ENCODE results near the gene POC1A. TPM values are rescaled to one million over a fixed set of nuclear protein-coding genes. Genes with fewer than 3 reads are reported as not detected.
A peak's percentile ranks its signal among the peaks of the same experiment; 100 is the strongest.

POC1A gene
- total and polyA plus RNA-seq, 10 of the 15 experiments (the other 5 are each of a cell fraction or from before 2014, with no cell fraction given) = 8.5 to 49.8 (median 23.5) TPM

DNA sequence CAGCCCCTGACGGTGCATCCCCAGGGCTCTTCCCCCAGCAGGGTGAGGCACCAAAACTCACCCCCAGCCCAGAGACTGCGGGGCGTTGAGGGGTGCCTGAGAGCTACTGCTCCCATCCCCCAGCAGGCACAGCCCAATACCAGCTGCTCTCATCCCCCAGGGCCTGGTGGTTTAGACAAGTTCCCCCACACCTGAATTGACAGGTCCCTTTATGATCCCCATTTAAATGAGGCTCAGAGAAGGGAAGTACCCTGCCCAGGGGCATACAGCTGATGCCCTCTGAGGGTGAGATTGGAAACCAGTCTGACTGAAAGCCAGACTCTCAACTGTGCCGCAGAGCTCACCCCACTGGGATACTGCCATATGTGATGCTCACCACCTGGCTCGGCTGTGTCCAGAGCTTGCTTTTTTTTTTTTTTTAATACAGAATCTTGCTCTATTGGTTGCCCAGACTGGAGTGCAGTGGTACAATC, 118.0 kb downstream of the POC1A start (continued):
- TF ChIP-seq, protein P1, sequence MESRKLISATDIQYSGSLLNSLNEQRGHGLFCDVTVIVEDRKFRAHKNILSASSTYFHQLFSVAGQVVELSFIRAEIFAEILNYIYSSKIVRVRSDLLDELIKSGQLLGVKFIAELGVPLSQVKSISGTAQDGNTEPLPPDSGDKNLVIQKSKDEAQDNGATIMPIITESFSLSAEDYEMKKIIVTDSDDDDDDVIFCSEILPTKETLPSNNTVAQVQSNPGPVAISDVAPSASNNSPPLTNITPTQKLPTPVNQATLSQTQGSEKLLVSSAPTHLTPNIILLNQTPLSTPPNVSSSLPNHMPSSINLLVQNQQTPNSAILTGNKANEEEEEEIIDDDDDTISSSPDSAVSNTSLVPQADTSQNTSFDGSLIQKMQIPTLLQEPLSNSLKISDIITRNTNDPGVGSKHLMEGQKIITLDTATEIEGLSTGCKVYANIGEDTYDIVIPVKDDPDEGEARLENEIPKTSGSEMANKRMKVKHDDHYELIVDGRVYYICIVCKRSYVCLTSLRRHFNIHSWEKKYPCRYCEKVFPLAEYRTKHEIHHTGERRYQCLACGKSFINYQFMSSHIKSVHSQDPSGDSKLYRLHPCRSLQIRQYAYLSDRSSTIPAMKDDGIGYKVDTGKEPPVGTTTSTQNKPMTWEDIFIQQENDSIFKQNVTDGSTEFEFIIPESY (IDR thresholded peaks at IDR 0.05) = no peak
- no peak for TF ChIP-seq CBFB (IDR thresholded peaks at IDR 0.05; ENCODE audit: low read depth)
- TF ChIP-seq, protein P2, sequence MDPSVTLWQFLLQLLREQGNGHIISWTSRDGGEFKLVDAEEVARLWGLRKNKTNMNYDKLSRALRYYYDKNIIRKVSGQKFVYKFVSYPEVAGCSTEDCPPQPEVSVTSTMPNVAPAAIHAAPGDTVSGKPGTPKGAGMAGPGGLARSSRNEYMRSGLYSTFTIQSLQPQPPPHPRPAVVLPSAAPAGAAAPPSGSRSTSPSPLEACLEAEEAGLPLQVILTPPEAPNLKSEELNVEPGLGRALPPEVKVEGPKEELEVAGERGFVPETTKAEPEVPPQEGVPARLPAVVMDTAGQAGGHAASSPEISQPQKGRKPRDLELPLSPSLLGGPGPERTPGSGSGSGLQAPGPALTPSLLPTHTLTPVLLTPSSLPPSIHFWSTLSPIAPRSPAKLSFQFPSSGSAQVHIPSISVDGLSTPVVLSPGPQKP (IDR thresholded peaks at IDR 0.05; ENCODE audit: low read depth, low read length) = no peak
- no peak for TF ChIP-seq GABPA (IDR thresholded peaks at IDR 0.05; ENCODE audit: low read depth)
- no peak for TF ChIP-seq TCF7 (IDR thresholded peaks at IDR 0.05; ENCODE audit: borderline replicate concordance)
- TF ChIP-seq PML (IDR thresholded peaks at IDR 0.05; ENCODE audit: low read length) = no peak
- no peak for TF ChIP-seq HDAC2 (IDR thresholded peaks at IDR 0.05)
- TF ChIP-seq CBX5 (IDR thresholded peaks at IDR 0.05; ENCODE audit: low read depth) = no peak
- TF ChIP-seq, protein P3, sequence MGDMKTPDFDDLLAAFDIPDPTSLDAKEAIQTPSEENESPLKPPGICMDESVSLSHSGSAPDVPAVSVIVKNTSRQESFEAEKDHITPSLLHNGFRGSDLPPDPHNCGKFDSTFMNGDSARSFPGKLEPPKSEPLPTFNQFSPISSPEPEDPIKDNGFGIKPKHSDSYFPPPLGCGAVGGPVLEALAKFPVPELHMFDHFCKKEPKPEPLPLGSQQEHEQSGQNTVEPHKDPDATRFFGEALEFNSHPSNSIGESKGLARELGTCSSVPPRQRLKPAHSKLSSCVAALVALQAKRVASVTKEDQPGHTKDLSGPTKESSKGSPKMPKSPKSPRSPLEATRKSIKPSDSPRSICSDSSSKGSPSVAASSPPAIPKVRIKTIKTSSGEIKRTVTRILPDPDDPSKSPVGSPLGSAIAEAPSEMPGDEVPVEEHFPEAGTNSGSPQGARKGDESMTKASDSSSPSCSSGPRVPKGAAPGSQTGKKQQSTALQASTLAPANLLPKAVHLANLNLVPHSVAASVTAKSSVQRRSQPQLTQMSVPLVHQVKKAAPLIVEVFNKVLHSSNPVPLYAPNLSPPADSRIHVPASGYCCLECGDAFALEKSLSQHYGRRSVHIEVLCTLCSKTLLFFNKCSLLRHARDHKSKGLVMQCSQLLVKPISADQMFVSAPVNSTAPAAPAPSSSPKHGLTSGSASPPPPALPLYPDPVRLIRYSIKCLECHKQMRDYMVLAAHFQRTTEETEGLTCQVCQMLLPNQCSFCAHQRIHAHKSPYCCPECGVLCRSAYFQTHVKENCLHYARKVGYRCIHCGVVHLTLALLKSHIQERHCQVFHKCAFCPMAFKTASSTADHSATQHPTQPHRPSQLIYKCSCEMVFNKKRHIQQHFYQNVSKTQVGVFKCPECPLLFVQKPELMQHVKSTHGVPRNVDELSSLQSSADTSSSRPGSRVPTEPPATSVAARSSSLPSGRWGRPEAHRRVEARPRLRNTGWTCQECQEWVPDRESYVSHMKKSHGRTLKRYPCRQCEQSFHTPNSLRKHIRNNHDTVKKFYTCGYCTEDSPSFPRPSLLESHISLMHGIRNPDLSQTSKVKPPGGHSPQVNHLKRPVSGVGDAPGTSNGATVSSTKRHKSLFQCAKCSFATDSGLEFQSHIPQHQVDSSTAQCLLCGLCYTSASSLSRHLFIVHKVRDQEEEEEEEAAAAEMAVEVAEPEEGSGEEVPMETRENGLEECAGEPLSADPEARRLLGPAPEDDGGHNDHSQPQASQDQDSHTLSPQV (IDR thresholded peaks at IDR 0.05) = no peak
- TF ChIP-seq SMC3 (IDR thresholded peaks at IDR 0.05; ENCODE audit: borderline replicate concordance, low read length) = no peak; the same call in 1 of the 2 replicates
- TF ChIP-seq SIX5 (IDR thresholded peaks at IDR 0.05; ENCODE audit: low read depth, low read length, severe bottlenecking) = no peak
- TF ChIP-seq RAD51 (IDR thresholded peaks at IDR 0.05) = no peak
- no peak for TF ChIP-seq HDGF (IDR thresholded peaks at IDR 0.05)
- TF ChIP-seq, protein P4, sequence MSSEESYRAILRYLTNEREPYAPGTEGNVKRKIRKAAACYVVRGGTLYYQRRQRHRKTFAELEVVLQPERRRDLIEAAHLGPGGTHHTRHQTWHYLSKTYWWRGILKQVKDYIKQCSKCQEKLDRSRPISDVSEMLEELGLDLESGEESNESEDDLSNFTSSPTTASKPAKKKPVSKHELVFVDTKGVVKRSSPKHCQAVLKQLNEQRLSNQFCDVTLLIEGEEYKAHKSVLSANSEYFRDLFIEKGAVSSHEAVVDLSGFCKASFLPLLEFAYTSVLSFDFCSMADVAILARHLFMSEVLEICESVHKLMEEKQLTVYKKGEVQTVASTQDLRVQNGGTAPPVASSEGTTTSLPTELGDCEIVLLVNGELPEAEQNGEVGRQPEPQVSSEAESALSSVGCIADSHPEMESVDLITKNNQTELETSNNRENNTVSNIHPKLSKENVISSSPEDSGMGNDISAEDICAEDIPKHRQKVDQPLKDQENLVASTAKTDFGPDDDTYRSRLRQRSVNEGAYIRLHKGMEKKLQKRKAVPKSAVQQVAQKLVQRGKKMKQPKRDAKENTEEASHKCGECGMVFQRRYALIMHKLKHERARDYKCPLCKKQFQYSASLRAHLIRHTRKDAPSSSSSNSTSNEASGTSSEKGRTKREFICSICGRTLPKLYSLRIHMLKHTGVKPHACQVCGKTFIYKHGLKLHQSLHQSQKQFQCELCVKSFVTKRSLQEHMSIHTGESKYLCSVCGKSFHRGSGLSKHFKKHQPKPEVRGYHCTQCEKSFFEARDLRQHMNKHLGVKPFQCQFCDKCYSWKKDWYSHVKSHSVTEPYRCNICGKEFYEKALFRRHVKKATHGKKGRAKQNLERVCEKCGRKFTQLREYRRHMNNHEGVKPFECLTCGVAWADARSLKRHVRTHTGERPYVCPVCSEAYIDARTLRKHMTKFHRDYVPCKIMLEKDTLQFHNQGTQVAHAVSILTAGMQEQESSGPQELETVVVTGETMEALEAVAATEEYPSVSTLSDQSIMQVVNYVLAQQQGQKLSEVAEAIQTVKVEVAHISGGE (CRISPR knock-in tag; IDR thresholded peaks at IDR 0.05) = no peak
- no peak for TF ChIP-seq NFIC (IDR thresholded peaks at IDR 0.05; ENCODE audit: low read depth, low read length)
- peak; percentile 70 for TF ChIP-seq GATAD2B (conservative IDR thresholded peaks at IDR 0.05; ENCODE audit: low read depth)
- no peak for TF ChIP-seq KLF5 (IDR thresholded peaks at IDR 0.05; ENCODE audit: partially characterized antibody)
- 0 out of 2 replicates have a peak, but pooled peaks have one; percentile 2 for TF ChIP-seq TCF12 (IDR thresholded peaks at IDR 0.05; ENCODE audit: low read depth, low read length)
- TF ChIP-seq RUNX3 (IDR thresholded peaks at IDR 0.05; ENCODE audit: low read length) = peak; percentile 23; the same call in 1 of the 2 replicates
- TF ChIP-seq, protein P5, sequence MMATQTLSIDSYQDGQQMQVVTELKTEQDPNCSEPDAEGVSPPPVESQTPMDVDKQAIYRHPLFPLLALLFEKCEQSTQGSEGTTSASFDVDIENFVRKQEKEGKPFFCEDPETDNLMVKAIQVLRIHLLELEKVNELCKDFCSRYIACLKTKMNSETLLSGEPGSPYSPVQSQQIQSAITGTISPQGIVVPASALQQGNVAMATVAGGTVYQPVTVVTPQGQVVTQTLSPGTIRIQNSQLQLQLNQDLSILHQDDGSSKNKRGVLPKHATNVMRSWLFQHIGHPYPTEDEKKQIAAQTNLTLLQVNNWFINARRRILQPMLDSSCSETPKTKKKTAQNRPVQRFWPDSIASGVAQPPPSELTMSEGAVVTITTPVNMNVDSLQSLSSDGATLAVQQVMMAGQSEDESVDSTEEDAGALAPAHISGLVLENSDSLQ (IDR thresholded peaks at IDR 0.05) = peak; percentile 51; the same call in 1 of the 2 replicates
- no peak for TF ChIP-seq ZZZ3 (IDR thresholded peaks at IDR 0.05; ENCODE audit: control insufficient read depth, insufficient read length, low read depth)

Measured in GM12878 (cell line).